CD4-positive, alpha-beta memory T cell (primary cell): ENCODE data around the gene NCOA3. TPM values are rescaled to one million over a fixed set of nuclear protein-coding genes. Genes with fewer than 3 reads are reported as not detected.

Experiments used
- CTCF ChIA-PET: fragments of 350-600 bp; sonication (Branson Sonifier 250); formaldehyde crosslinking; loops from one replicate; lab custom pipeline; 2021; ENCODE audit warnings: inconsistent platforms; ENCODE audit not compliant: partially characterized antibody; lab: Charles Lee
- POLR2A ChIA-PET: fragments of 350-600 bp; sonication (Branson Sonifier 250); formaldehyde crosslinking; loops from one replicate; lab custom pipeline; 2021; ENCODE audit not compliant: partially characterized antibody; lab: Charles Lee
- DNase-seq, 5 donors: peaks; one replicate each; pipeline versions ENCODE4 v3.0.0 to v3.0.0-alpha.2; 2020 to 2022; ENCODE audit warnings: mixed read lengths in 1 of 5
- H3K27ac ChIP-seq: one replicate; pipeline ENCODE4 v1.7.0; 2013; ENCODE audit warnings: low read depth, low read length
- H3K27me3 ChIP-seq: 2 replicates; pipeline ENCODE4 v1.7.0; 2013; ENCODE audit warnings: mild to moderate bottlenecking, low read length, moderate library complexity; ENCODE audit not compliant: insufficient read depth
- H3K36me3 ChIP-seq: 2 replicates; pipeline ENCODE4 v1.7.0; 2013; ENCODE audit warnings: mild to moderate bottlenecking, low read length, moderate library complexity; ENCODE audit not compliant: insufficient read depth
- H3K4me1 ChIP-seq: 2 replicates; pipeline ENCODE4 v1.7.0; 2013; ENCODE audit warnings: mild to moderate bottlenecking, low read length, moderate library complexity; ENCODE audit not compliant: insufficient read depth
- H3K4me3 ChIP-seq, 2 donors: one replicate each; pipeline ENCODE4 v1.7.0; 2013; ENCODE audit warnings: low read length in 2 of 2, mild to moderate bottlenecking in 1 of 2
- H3K9me3 ChIP-seq, 2 donors: one replicate each; pipeline ENCODE4 v1.7.0; 2013; ENCODE audit warnings: low read length in 2 of 2, control low read depth in 1 of 2; ENCODE audit not compliant: control insufficient read depth in 1 of 2
- H3K27ac Mint-ChIP-seq, 7 donors: one replicate each; pipeline ENCODE4 v1.8.0; 2020 to 2021; ENCODE audit warnings: mixed read lengths in 7 of 7, mild to moderate bottlenecking in 6 of 7, inconsistent platforms in 3 of 7, moderate library complexity in 3 of 7
- H3K27me3 Mint-ChIP-seq, 2 donors: one replicate each; pipeline ENCODE4 v1.8.0; 2020 to 2021; ENCODE audit warnings: mixed read lengths in 2 of 2
- H3K36me3 Mint-ChIP-seq, 2 donors: one replicate each; pipeline ENCODE4 v1.8.0; 2020 to 2021; ENCODE audit warnings: mixed read lengths in 2 of 2, inconsistent platforms in 1 of 2, mild to moderate bottlenecking in 1 of 2
- H3K4me1 Mint-ChIP-seq, 4 donors: one replicate each; pipeline ENCODE4 v1.8.0; 2020 to 2021; ENCODE audit warnings: mixed read lengths in 4 of 4, mild to moderate bottlenecking in 1 of 4
- H3K4me3 Mint-ChIP-seq, 8 donors: one replicate each; pipeline ENCODE4 v1.8.0; 2020 to 2021; ENCODE audit warnings: mixed read lengths in 8 of 8, mild to moderate bottlenecking in 7 of 8, moderate library complexity in 6 of 8, inconsistent platforms in 3 of 8
- H3K9me3 Mint-ChIP-seq, 8 donors: one replicate each; pipeline ENCODE4 v1.8.0; 2020 to 2021; ENCODE audit warnings: mixed read lengths in 8 of 8, mild to moderate bottlenecking in 5 of 8, inconsistent platforms in 3 of 8, moderate library complexity in 1 of 8
- intact Hi-C: fragments of 100-400 bp; cut with micrococcal nuclease; formaldehyde crosslinking; loops from one replicate; pipeline ENCODE4 v1.15.1; 2023
- polyA plus RNA-seq, 2 donors: library from polyadenylated mRNA; unstranded; fragments of 300-500 nt; fragmentation: Illumina TruSeq; gene quantifications; one replicate each; pipeline ENCODE4 v1.2.3, GENCODE V29; 2021
- total RNA-seq, 2 experiments: library from RNA; stranded (reverse); gene quantifications; one replicate each; pipeline ENCODE4 v1.2.3, GENCODE V29; 2021

NCOA3 gene
- total and polyA plus RNA-seq, 4 experiments from 2014 or later = 7.0 to 74.7 (median 46.2) TPM

DNA sequence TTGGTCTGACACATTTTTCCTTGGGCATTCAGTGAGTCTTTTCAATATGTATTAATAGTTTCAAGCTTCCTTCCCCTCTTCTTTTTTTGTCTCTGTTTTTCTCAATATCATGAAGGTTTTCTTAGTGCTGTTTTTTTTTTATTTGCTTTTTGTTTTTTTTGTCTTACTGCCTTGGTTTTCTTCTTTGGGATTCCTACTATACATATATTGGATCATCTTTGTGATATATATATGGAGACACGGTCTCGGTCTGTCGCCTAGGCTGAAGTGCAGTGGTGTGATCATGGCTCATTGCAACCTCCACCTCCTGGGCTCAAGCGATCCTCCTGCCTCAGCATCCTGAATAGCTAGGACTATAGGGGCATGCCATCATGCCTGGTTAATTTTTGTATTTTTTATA lies 43.8 kb downstream of the NCOA3 start:
- Histone ChIP-seq H3K4me1 (peaks cover 30% of the 10 kb centered on the region), H3K36me3 (no peaks in the 10 kb centered on the region), H3K27ac (no peak overlapping the region), H3K9me3 (no peaks in the 10 kb centered on the region), H3K4me3 (no peak overlapping the region), H3K27me3 (no peaks in the 10 kb centered on the region)
- Mint-ChIP-seq H3K4me3 (peak overlapping the region in 1 of 8 donors; percentile 1), H3K27ac (peak overlapping the region in 3 of 7 donors; percentile 22 to 63 (median 37)), H3K9me3 (no peaks in the 10 kb centered on the region), H3K27me3 (no peaks in the 10 kb centered on the region), H3K36me3 (peaks cover 4 to 12% of the 10 kb centered on the region in 2 donors), H3K4me1 (peaks cover 40 to 70% (median 56%) of the 10 kb centered on the region in 4 donors)
- ChIA-PET POLR2A (no interaction called here), CTCF (interaction anchor here (0.7 kb wide), 1 partner anchor 1580 kb away, joined by 4 read pairs; no protein-coding TSS in a partner anchor)
- intact Hi-C loops = no loop called here
- no peak for DNase-seq

DNA sequence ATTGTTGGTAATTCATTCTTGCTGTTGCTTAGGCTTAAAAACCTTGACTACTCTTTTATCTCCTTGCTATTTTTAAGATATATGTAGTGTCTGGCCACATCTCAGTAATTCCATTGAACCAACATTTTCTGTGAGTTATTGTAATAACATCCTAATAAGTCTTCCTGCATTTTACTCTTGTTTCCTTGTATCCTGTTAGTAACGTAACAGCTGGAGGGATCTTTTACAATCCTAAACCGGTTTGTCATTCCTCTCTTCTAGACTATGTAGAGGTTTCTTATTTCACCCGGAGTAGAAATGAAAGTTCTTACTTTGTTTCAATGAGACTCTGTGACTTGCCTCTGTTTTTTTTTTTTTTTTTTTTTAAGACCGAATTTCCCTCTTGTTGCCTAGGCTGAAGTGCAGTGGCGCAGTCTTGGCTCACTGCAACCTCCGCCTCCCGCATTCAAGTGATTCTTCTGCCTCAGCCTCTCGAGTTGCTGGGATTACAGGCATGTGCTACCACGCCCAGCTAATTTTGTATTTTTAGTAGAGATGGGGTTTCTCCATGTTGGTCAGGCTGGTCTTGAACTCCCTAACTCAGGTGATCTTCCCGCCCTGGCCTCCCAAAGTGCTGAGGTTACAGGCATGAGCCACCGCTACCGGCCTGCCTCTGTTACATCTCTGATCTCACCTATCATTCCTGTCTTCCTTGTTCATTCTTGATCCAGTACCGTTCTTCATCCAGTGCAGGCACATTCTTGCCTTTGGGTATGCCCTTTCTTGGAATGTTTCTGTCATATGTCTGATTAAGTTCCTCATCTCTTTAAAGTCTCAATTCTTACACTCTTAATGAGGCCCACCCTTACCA lies 44.7 kb downstream of the NCOA3 start:
- peaks cover 41 to 70% (median 55%) of the 10 kb centered on the region in 4 donors for H3K4me1 Mint-ChIP-seq
- H3K9me3 Mint-ChIP-seq = no peaks in the 10 kb centered on the region
- Histone ChIP-seq H3K4me3 (no peak overlapping the region), H3K4me1 (peaks cover 25% of the 10 kb centered on the region), H3K27ac (no peak overlapping the region), H3K9me3 (no peaks in the 10 kb centered on the region), H3K27me3 (no peaks in the 10 kb centered on the region), H3K36me3 (no peaks in the 10 kb centered on the region)
- no peak for DNase-seq
- ChIA-PET POLR2A (no interaction called here), CTCF (no interaction called here)
- no peaks in the 10 kb centered on the region for H3K27me3 Mint-ChIP-seq
- H3K4me3 Mint-ChIP-seq = no peak overlapping the region
- peaks cover 4 to 15% of the 10 kb centered on the region in 2 donors for H3K36me3 Mint-ChIP-seq
- peak overlapping the region in 5 of 7 donors; percentile 3 to 77 (median 47) for H3K27ac Mint-ChIP-seq
- intact Hi-C loops = no loop called here

DNA sequence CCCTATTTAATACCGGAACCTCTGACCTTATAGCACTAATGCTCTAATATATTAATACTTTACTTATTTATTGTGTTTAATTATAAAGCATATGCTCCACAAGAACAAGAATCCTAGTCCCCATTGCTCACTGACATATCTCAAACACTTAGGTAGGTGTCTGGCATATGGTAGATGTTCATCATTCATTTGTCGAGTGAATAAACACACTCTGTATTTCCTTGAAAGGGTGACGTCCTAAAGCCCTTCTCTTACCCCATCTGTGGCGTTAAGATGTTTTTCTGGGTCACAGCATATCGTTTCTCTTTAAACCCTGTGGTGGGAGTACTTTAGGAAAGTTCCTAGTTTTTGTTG lies 45.3 kb downstream of the NCOA3 start:
- Mint-ChIP-seq H3K27me3 (no peaks in the 10 kb centered on the region), H3K27ac (peak overlapping the region in 1 of 7 donors; percentile 77), H3K9me3 (no peaks in the 10 kb centered on the region), H3K4me3 (no peak overlapping the region), H3K36me3 (peaks cover 4 to 15% of the 10 kb centered on the region in 2 donors), H3K4me1 (peaks cover 41 to 68% (median 51%) of the 10 kb centered on the region in 4 donors)
- Histone ChIP-seq H3K36me3 (no peaks in the 10 kb centered on the region), H3K4me3 (no peak overlapping the region), H3K4me1 (peaks cover 21% of the 10 kb centered on the region), H3K27me3 (no peaks in the 10 kb centered on the region), H3K27ac (no peak overlapping the region), H3K9me3 (no peaks in the 10 kb centered on the region)
- DNase-seq = no peak
- ChIA-PET CTCF (no interaction called here), POLR2A (no interaction called here)
- intact Hi-C loops = no loop called here

DNA sequence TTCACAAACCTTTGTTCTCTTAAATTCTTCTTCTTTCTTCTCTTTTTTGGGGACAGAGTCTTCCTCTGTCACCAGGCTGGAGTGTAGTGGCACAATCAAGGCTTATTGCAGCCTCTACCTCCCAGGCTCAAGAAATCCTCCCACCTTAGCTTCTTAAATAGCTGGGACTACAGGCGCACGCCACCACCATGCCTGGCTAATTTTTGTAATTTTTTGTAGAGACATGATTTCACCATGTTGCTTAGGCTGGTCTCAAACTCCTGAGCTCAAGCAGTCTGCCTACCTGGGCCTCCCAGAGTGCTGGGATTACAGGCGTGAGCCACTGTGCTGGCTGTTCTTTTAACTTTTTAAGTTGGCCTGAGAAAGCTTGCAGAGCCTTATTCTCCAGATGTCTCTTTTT lies 48.0 kb downstream of the NCOA3 start:
- H3K4me3 Mint-ChIP-seq = no peak overlapping the region
- Histone ChIP-seq H3K27me3 (no peaks in the 10 kb centered on the region), H3K9me3 (no peaks in the 10 kb centered on the region), H3K27ac (no peak overlapping the region), H3K4me3 (no peak overlapping the region), H3K36me3 (no peaks in the 10 kb centered on the region), H3K4me1 (peaks cover 8% of the 10 kb centered on the region)
- peaks cover 4 to 11% of the 10 kb centered on the region in 2 donors for H3K36me3 Mint-ChIP-seq
- no peaks in the 10 kb centered on the region for H3K27me3 Mint-ChIP-seq
- ChIA-PET POLR2A (interaction anchor here (1.7 kb wide), 1 partner anchor 11 kb away, joined by 4 read pairs; no protein-coding TSS in a partner anchor), CTCF (no interaction called here)
- intact Hi-C loops = loop anchor here (10.0 kb wide), 1 partner anchor 55 kb away; no protein-coding TSS in a partner anchor
- H3K27ac Mint-ChIP-seq = peak overlapping the region in 3 of 7 donors; percentile 60 to 73 (median 72)
- no peak for DNase-seq
- H3K4me1 Mint-ChIP-seq = peaks cover 30 to 49% (median 33%) of the 10 kb centered on the region in 4 donors
- H3K9me3 Mint-ChIP-seq = peaks cover 0 to 2% (median 0%) of the 10 kb centered on the region in 8 donors

DNA sequence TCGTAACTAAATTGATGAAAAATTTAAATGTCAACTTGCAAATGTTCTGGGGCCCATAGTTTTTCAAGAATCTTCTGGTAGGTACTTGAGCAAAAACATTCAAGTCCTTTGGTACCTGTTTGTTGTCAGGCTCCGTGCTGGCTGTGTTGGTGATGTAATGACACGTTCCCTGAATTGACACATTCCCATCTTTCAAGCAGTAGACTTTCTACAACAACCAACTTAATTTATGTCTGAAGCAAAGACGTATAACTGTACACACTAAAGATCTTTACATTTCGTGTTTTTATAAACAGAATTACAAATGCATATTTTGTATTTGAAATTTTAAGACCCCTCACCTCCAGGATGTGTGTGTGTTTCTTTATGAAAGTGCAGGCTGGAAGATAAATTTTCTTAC lies 49.5 kb downstream of the NCOA3 start:
- Mint-ChIP-seq H3K36me3 (peaks cover 4 to 14% of the 10 kb centered on the region in 2 donors), H3K27ac (peak overlapping the region in 2 of 7 donors; percentile 18 to 41), H3K27me3 (no peaks in the 10 kb centered on the region), H3K4me1 (peaks cover 26 to 48% (median 31%) of the 10 kb centered on the region in 4 donors), H3K4me3 (no peak overlapping the region), H3K9me3 (peaks cover 0 to 2% (median 0%) of the 10 kb centered on the region in 8 donors)
- Histone ChIP-seq H3K27ac (no peak overlapping the region), H3K27me3 (no peaks in the 10 kb centered on the region), H3K4me3 (no peak overlapping the region), H3K4me1 (peaks cover 10% of the 10 kb centered on the region), H3K36me3 (no peaks in the 10 kb centered on the region), H3K9me3 (no peaks in the 10 kb centered on the region)
- POLR2A ChIA-PET = no interaction called here
- no peak for DNase-seq
- intact Hi-C loops = loop anchor here (10.0 kb wide), 1 partner anchor 54 kb away; no protein-coding TSS in a partner anchor
- CTCF ChIA-PET = no interaction called here

DNA sequence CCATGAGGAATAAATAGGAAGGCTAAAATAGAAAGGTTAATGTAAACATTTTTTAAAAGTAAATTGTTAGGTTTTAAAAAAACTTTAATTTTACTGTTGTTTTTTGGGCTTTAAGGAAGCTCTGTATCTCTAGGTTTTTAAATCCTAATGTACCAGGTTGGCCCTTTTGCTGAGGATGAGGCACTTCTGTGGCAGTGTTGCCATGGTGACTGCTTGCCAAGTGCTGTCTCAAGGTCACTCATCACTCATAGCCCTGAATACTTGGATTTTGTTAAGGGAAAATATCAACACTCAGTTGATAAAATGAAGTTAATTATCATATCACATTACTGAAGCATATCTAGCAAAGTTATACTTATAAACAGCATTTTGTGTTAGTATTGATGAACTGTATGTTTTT lies 50.2 kb downstream of the NCOA3 start:
- POLR2A ChIA-PET = no interaction called here
- CTCF ChIA-PET = no interaction called here
- Mint-ChIP-seq H3K27ac (peak overlapping the region in 3 of 7 donors; percentile 8 to 56 (median 48)), H3K4me1 (peaks cover 26 to 48% (median 31%) of the 10 kb centered on the region in 4 donors), H3K9me3 (peaks cover 0 to 2% (median 0%) of the 10 kb centered on the region in 8 donors), H3K27me3 (no peaks in the 10 kb centered on the region), H3K4me3 (no peak overlapping the region), H3K36me3 (peaks cover 4 to 12% of the 10 kb centered on the region in 2 donors)
- no peak for DNase-seq
- Histone ChIP-seq H3K4me1 (peaks cover 14% of the 10 kb centered on the region), H3K4me3 (no peak overlapping the region), H3K27me3 (no peaks in the 10 kb centered on the region), H3K9me3 (no peaks in the 10 kb centered on the region), H3K27ac (no peak overlapping the region), H3K36me3 (no peaks in the 10 kb centered on the region)
- intact Hi-C loops = loop anchor here (10.0 kb wide), 1 partner anchor 53 kb away; no protein-coding TSS in a partner anchor

DNA sequence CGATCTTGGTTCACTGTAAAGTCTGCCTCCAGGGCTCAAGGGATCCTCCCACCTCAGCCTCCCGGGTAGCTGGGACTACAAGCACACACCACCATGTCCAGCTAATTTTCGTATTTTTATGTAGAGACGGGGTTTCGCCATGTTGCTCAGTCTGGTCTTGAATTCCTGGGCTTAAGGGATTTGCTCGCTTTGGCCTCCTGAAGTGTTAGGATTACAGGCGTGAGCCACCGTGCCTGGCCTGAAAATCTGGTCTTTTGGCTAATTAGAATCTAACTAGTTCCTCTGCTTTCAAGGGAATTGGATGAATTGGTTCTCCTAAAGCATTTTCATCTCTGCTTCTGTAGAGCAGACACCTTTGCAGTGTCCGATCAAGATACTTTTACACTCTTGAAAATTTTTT lies 51.3 kb downstream of the NCOA3 start:
- Histone ChIP-seq H3K27ac (no peak overlapping the region), H3K27me3 (no peaks in the 10 kb centered on the region), H3K4me3 (no peak overlapping the region), H3K36me3 (no peaks in the 10 kb centered on the region), H3K9me3 (no peaks in the 10 kb centered on the region), H3K4me1 (peaks cover 25% of the 10 kb centered on the region)
- peaks cover 0 to 2% (median 0%) of the 10 kb centered on the region in 8 donors for H3K9me3 Mint-ChIP-seq
- H3K27ac Mint-ChIP-seq = no peak overlapping the region
- no peak overlapping the region for H3K4me3 Mint-ChIP-seq
- ChIA-PET POLR2A (no interaction called here), CTCF (no interaction called here)
- H3K36me3 Mint-ChIP-seq = peaks cover 4 to 10% of the 10 kb centered on the region in 2 donors
- intact Hi-C loops = loop anchor here (10.0 kb wide), 1 partner anchor 52 kb away; no protein-coding TSS in a partner anchor
- DNase-seq = no peak
- no peaks in the 10 kb centered on the region for H3K27me3 Mint-ChIP-seq
- peaks cover 28 to 53% (median 33%) of the 10 kb centered on the region in 4 donors for H3K4me1 Mint-ChIP-seq
